Measurements from ENCODE around the gene CDH4.

GRCh38 chr20:61769286-61769832 is 517.3 kb downstream of the CDH4 start:
- TF ChIP-seq POLR2A (IDR thresholded peaks at IDR 0.05) (no peak), CTCF (IDR thresholded peaks at IDR 0.05) (no peak)
